Glutamatergic neuron (in vitro differentiated cells): ENCODE measurements around the gene GPR84. TPM values are rescaled to one million over a fixed set of nuclear protein-coding genes. Genes with fewer than 3 reads are reported as not detected.
A peak's percentile ranks its signal among the peaks of the same experiment; 100 is the strongest.

ENCODE experiments used
- DNase-seq: peaks from one replicate; pipeline ENCODE4 v3.0.0; 2022
- H3K27ac Mint-ChIP-seq: one replicate; pipeline ENCODE4 v1.8.0; 2020; ENCODE audit warnings: mild to moderate bottlenecking, mixed read lengths, inconsistent platforms; ENCODE audit not compliant: unreplicated experiment
- H3K27me3 Mint-ChIP-seq: one replicate; pipeline ENCODE4 v1.8.0; 2020; ENCODE audit warnings: mild to moderate bottlenecking, moderate library complexity, mixed read lengths, inconsistent platforms; ENCODE audit not compliant: unreplicated experiment
- H3K36me3 Mint-ChIP-seq: one replicate; pipeline ENCODE4 v1.8.0; 2020; ENCODE audit warnings: mild to moderate bottlenecking, mixed read lengths, inconsistent platforms; ENCODE audit not compliant: unreplicated experiment
- H3K4me1 Mint-ChIP-seq: one replicate; pipeline ENCODE4 v1.8.0; 2020; ENCODE audit warnings: mild to moderate bottlenecking, low read depth, mixed read lengths, inconsistent platforms; ENCODE audit not compliant: unreplicated experiment
- H3K4me3 Mint-ChIP-seq: one replicate; pipeline ENCODE4 v1.8.0; 2020; ENCODE audit warnings: mild to moderate bottlenecking, mixed read lengths, inconsistent platforms; ENCODE audit not compliant: unreplicated experiment
- H3K9me3 Mint-ChIP-seq: one replicate; pipeline ENCODE4 v1.8.0; 2020; ENCODE audit warnings: mild to moderate bottlenecking, moderate library complexity, mixed read lengths, inconsistent platforms; ENCODE audit not compliant: unreplicated experiment
- CTCF ChIP-seq: fragments of 200-600 bp; sonication (generic); IDR thresholded peaks from one replicate; pipeline ENCODE4 v1.5.0; 2021; ENCODE audit not compliant: partially characterized antibody, unreplicated experiment
- total RNA-seq: library from RNA; stranded (reverse); fragmentation: NEBNext Ultra II Directional; extraction: Animal tissue kit (Norgen Biotek cat#: 25700); gene quantifications from one replicate; pipeline ENCODE4 v1.2.1, GENCODE V29; 2021; ENCODE audit not compliant: unreplicated experiment

GPR84 gene
- total RNA-seq, 1 donor from 2014 or later, result not detected

- H3K4me3 Mint-ChIP-seq, result peak overlapping the region; percentile 69
- peaks cover 18% of the 10 kb centered on the region for H3K4me1 Mint-ChIP-seq
- no peaks in the 10 kb centered on the region for H3K36me3 Mint-ChIP-seq
- TF ChIP-seq CTCF, result peak; percentile 64
- H3K27me3 Mint-ChIP-seq, result peaks cover 7% of the 10 kb centered on the region
- peak; percentile 94 for DNase-seq
- peak overlapping the region; percentile 88 for H3K27ac Mint-ChIP-seq
- peaks cover 2% of the 10 kb centered on the region for H3K9me3 Mint-ChIP-seq
Observed at GRCh38 chr12:54360717-54361456, 3.4 kb downstream of the GPR84 start.

GRCh38 chr12:54359762-54360351, 4.4 kb downstream of the GPR84 start:
- Mint-ChIP-seq H3K27ac (peak overlapping the region; percentile 88), H3K4me3 (no peak overlapping the region), H3K4me1 (peaks cover 26% of the 10 kb centered on the region), H3K9me3 (peaks cover 3% of the 10 kb centered on the region), H3K36me3 (no peaks in the 10 kb centered on the region), H3K27me3 (peaks cover 9% of the 10 kb centered on the region)
- no peak for TF ChIP-seq CTCF
- no peak for DNase-seq

- Mint-ChIP-seq H3K4me3 (no peak overlapping the region), H3K36me3 (no peaks in the 10 kb centered on the region), H3K27ac (no peak overlapping the region), H3K27me3 (peaks cover 9% of the 10 kb centered on the region), H3K9me3 (peaks cover 3% of the 10 kb centered on the region), H3K4me1 (peaks cover 30% of the 10 kb centered on the region)
- no peak for TF ChIP-seq CTCF
- peak; percentile 93 for DNase-seq
Observed at GRCh38 chr12:54358945-54359761, 5.1 kb downstream of the GPR84 start.

GRCh38 chr12:54358191-54358944, 5.9 kb downstream of the GPR84 start:
- no peaks in the 10 kb centered on the region for H3K36me3 Mint-ChIP-seq
- peaks cover 9% of the 10 kb centered on the region for H3K27me3 Mint-ChIP-seq
- no peak for DNase-seq
- H3K4me3 Mint-ChIP-seq, result no peak overlapping the region
- H3K27ac Mint-ChIP-seq, result no peak overlapping the region
- H3K4me1 Mint-ChIP-seq, result peaks cover 30% of the 10 kb centered on the region
- peaks cover 7% of the 10 kb centered on the region for H3K9me3 Mint-ChIP-seq
- TF ChIP-seq CTCF, result no peak
